ENCODE data around the gene OR2D2. TPM values are rescaled to one million over a fixed set of nuclear protein-coding genes. Genes with fewer than 3 reads are reported as not detected.

Gene OR2D2
- total RNA-seq (not detected), polyA plus RNA-seq (not detected)
- long read RNA-seq, donor 1: 0 reads
- long read RNA-seq, donor 2: 0 reads
- long read RNA-seq, donor 3: 0 reads

GRCh38 chr11:6892400-6892799, at the start of gene OR2D2:
Gene OR2D2, minus strand, starts transcription at chr11:6892500. Its CDS starts 0 bp downstream, at chr11:6892500.
- DNase-seq: no peak
- 78 to 90% methylated on average over 2 of the region's 2 CpGs for WGBS, 2 donors
- intact Hi-C loops (cut with DNase I): no loop called here

GRCh38 chr11:6941970-6942369, 49.7 kb upstream of the OR2D2 start:
- TF ChIP-seq CTCF (IDR thresholded peaks at IDR 0.05): no peak
- H3K4me1 ChIP-seq: no peaks in the 10 kb centered on the region
- ATAC-seq (no peak), DNase-seq (no peak)
- no peak overlapping the region for H3K4me3 ChIP-seq
- H3K36me3 ChIP-seq: no peaks in the 10 kb centered on the region
- no peaks in the 10 kb centered on the region for H3K9me3 ChIP-seq
- no peaks in the 10 kb centered on the region for H3K27me3 ChIP-seq
- intact Hi-C loops (cut with DNase I): no loop called here
- H3K27ac ChIP-seq: no peak overlapping the region

More at GRCh38 chr11:6892400-6892799, at the start of gene OR2D2:
- no peaks in the 10 kb centered on the region for H3K36me3 ChIP-seq
- peaks cover 0 to 16% (median 0%) of the 10 kb centered on the region in 11 donors for H3K9me3 ChIP-seq
- no peak for TF ChIP-seq CTCF (IDR thresholded peaks at IDR 0.05)
- no peaks in the 10 kb centered on the region for H3K4me1 ChIP-seq
- H3K27ac ChIP-seq: no peak within 1 kb of the TSS
- H3K4me3 ChIP-seq: no peak within 1 kb of the TSS
- ATAC-seq: no peak
- no peaks in the 10 kb centered on the region for H3K27me3 ChIP-seq

- no peak for TF ChIP-seq CTCF (IDR thresholded peaks at IDR 0.05)
- 84 to 92% methylated on average over 7 of the region's 7 CpGs for WGBS, 2 donors
- intact Hi-C loops (cut with DNase I): no loop called here
Measured at GRCh38 chr11:6932145-6932544, 39.8 kb upstream of the OR2D2 start.

GRCh38 chr11:6931146-6931713, 38.9 kb upstream of the OR2D2 start:
- TF ChIP-seq CTCF (IDR thresholded peaks at IDR 0.05): no peak
- H3K4me3 ChIP-seq: no peak overlapping the region
- H3K4me1 ChIP-seq: peaks cover 0 to 15% (median 9%) of the 10 kb centered on the region in 9 donors
- ATAC-seq (no peak), DNase-seq (no peak)
- intact Hi-C loops (cut with DNase I): no loop called here
- peaks cover 0 to 27% (median 17%) of the 10 kb centered on the region in 7 donors for H3K27me3 ChIP-seq
- H3K27ac ChIP-seq: no peak overlapping the region
- WGBS, 2 donors: 71 to 82% methylated on average over 3 of the region's 3 CpGs
- no peaks in the 10 kb centered on the region for H3K36me3 ChIP-seq
- no peaks in the 10 kb centered on the region for H3K9me3 ChIP-seq

More at GRCh38 chr11:6932145-6932544, 39.8 kb upstream of the OR2D2 start:
- peaks cover 0 to 27% (median 10%) of the 10 kb centered on the region in 7 donors for H3K27me3 ChIP-seq
- H3K27ac ChIP-seq: no peak overlapping the region
- DNase-seq (no peak), ATAC-seq (no peak)
- peaks cover 0 to 6% (median 3%) of the 10 kb centered on the region in 9 donors for H3K4me1 ChIP-seq
- no peak overlapping the region for H3K4me3 ChIP-seq
- H3K36me3 ChIP-seq: no peaks in the 10 kb centered on the region
- H3K9me3 ChIP-seq: no peaks in the 10 kb centered on the region

Measured in heart right ventricle (tissue), 16 donors.